Nephron (organoid): Measurements from ENCODE around the gene TMEM132A.

Experiments used
- H3K27ac Mint-ChIP-seq, 3 experiments: 2 replicates each; pipeline ENCODE4 v1.8.0; 2020; ENCODE audit warnings: mixed read lengths in 3 of 3, mild to moderate bottlenecking in 2 of 3, moderate library complexity in 1 of 3
- H3K27me3 Mint-ChIP-seq: 2 replicates; pipeline ENCODE4 v1.8.0; 2021; ENCODE audit warnings: low read depth, mild to moderate bottlenecking, moderate library complexity, mixed read lengths
- H3K36me3 Mint-ChIP-seq: 2 replicates; pipeline ENCODE4 v1.8.0; 2020; ENCODE audit warnings: low read depth, mixed read lengths
- H3K4me1 Mint-ChIP-seq: 2 replicates; pipeline ENCODE4 v1.8.0; 2020; ENCODE audit warnings: mixed read lengths
- H3K4me3 Mint-ChIP-seq, 3 experiments: 2 replicates each; pipeline ENCODE4 v1.8.0; 2020; ENCODE audit warnings: mild to moderate bottlenecking in 3 of 3, mixed read lengths in 3 of 3, moderate library complexity in 2 of 3
- H3K9me3 Mint-ChIP-seq: 2 replicates; pipeline ENCODE4 v1.8.0; 2020; ENCODE audit warnings: mixed read lengths
- TF ChIP-seq, protein P1 (sequence below), 3 experiments: fragments of 200-600 bp; sonication (generic); IDR thresholded peaks; one replicate each; pipeline ENCODE4 v1.5.0; 2021; ENCODE audit warnings: antibody characterized with exemption in 3 of 3; ENCODE audit not compliant: unreplicated experiment in 3 of 3

Gene TMEM132A

DNA sequence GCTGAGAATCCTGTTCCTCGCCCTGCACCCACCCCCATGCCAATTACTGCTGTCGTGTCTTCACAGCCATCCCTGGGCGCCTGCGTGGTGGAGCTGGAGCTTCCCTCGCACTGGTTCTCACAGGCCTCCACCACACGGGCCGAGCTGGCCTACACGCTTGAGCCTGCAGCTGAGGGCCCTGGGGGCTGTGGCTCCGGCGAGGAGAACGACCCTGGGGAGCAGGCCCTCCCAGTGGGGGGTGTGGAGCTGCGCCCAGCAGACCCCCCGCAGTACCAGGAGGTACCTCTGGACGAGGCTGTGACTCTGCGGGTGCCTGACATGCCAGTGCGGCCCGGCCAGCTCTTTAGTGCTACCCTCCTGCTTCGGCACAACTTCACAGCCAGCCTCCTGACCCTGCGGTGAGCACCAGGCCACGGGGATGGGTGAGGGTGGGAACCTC, 4.3 kb downstream of the TMEM132A start:
- Mint-ChIP-seq H3K36me3 (peaks cover 45% of the 10 kb centered on the region), H3K4me1 (peaks cover 20% of the 10 kb centered on the region), H3K27ac (no peak overlapping the region), H3K4me3 (no peak overlapping the region), H3K9me3 (no peaks in the 10 kb centered on the region), H3K27me3 (peaks cover 8% of the 10 kb centered on the region)
- TF ChIP-seq, protein P1, sequence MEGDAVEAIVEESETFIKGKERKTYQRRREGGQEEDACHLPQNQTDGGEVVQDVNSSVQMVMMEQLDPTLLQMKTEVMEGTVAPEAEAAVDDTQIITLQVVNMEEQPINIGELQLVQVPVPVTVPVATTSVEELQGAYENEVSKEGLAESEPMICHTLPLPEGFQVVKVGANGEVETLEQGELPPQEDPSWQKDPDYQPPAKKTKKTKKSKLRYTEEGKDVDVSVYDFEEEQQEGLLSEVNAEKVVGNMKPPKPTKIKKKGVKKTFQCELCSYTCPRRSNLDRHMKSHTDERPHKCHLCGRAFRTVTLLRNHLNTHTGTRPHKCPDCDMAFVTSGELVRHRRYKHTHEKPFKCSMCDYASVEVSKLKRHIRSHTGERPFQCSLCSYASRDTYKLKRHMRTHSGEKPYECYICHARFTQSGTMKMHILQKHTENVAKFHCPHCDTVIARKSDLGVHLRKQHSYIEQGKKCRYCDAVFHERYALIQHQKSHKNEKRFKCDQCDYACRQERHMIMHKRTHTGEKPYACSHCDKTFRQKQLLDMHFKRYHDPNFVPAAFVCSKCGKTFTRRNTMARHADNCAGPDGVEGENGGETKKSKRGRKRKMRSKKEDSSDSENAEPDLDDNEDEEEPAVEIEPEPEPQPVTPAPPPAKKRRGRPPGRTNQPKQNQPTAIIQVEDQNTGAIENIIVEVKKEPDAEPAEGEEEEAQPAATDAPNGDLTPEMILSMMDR (IDR thresholded peaks at IDR 0.05; ENCODE audit: unreplicated experiment in 3 of 3), result no peak

DNA sequence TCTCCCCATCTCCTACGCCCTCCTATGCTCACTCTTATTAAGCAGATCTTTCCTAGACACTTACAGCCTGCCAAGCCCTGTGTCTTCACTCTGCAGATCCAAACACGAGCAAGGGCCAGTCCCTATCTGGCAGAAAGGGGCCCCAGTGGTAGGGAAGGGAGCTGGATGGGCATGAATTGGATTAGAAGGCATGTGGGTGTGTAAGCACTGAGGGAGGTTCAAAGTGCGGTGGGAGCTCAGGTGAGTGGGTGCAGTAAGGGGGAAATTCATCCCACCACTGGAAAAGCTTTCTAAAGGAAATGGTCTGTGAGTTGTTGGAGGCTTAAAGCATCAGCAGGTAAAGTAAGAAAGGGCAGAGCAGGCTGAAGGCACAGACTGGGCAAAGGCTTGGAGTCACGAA, 5.5 kb downstream of the TMEM132A start:
- Mint-ChIP-seq H3K27ac (no peak overlapping the region), H3K27me3 (peaks cover 8% of the 10 kb centered on the region), H3K36me3 (peaks cover 51% of the 10 kb centered on the region), H3K4me3 (no peak overlapping the region), H3K4me1 (peaks cover 16% of the 10 kb centered on the region), H3K9me3 (no peaks in the 10 kb centered on the region)
- TF ChIP-seq, protein P1 (IDR thresholded peaks at IDR 0.05; ENCODE audit: unreplicated experiment in 3 of 3), result no peak

DNA sequence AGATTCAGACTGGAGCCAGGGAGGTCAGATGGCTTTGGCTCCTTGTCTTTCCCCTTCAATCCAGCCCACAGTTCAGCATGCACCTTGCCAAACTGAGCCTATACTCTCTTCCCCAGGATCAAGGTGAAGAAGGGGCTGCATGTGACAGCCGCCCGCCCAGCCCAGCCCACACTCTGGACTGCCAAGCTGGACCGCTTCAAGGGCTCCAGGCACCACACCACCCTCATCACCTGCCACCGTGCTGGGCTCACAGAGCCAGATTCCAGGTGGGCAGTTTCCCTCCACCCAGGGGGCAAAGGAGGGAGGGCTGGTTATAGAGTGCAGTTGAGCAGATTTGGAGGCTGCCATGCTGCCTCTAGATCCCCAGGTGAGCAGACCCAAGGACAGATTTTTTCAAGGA, 6.1 kb downstream of the TMEM132A start:
- H3K27ac Mint-ChIP-seq, result no peak overlapping the region
- TF ChIP-seq, protein P1 (IDR thresholded peaks at IDR 0.05; ENCODE audit: unreplicated experiment in 3 of 3), result no peak
- no peaks in the 10 kb centered on the region for H3K9me3 Mint-ChIP-seq
- H3K36me3 Mint-ChIP-seq, result peaks cover 53% of the 10 kb centered on the region
- H3K4me1 Mint-ChIP-seq, result peaks cover 12% of the 10 kb centered on the region
- H3K4me3 Mint-ChIP-seq, result no peak overlapping the region
- H3K27me3 Mint-ChIP-seq, result peaks cover 8% of the 10 kb centered on the region

DNA sequence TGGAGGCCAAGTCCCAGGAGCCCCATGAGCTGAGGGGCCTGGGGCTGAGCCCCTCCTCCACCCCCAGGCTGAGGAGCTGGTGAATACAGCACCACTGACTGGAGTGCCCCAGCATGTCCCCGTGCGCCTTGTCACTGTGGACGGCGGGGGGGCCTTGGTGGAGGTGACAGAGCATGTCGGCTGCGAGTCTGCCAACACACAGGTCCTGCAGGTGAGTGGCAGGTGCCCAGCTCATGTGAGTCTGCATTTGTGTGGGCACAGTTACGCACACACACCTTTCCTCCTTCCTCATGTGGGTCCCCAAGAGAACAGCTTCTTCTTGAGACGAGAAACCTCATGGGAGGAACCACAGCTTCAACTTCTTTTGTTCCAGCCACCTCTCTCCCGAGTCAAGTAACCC, 7.7 kb downstream of the TMEM132A start:
- Mint-ChIP-seq H3K27me3 (no peaks in the 10 kb centered on the region), H3K36me3 (peaks cover 46% of the 10 kb centered on the region), H3K27ac (no peak overlapping the region), H3K9me3 (no peaks in the 10 kb centered on the region), H3K4me1 (no peaks in the 10 kb centered on the region), H3K4me3 (no peak overlapping the region)
- TF ChIP-seq, protein P1 (IDR thresholded peaks at IDR 0.05; ENCODE audit: unreplicated experiment in 3 of 3), result no peak

DNA sequence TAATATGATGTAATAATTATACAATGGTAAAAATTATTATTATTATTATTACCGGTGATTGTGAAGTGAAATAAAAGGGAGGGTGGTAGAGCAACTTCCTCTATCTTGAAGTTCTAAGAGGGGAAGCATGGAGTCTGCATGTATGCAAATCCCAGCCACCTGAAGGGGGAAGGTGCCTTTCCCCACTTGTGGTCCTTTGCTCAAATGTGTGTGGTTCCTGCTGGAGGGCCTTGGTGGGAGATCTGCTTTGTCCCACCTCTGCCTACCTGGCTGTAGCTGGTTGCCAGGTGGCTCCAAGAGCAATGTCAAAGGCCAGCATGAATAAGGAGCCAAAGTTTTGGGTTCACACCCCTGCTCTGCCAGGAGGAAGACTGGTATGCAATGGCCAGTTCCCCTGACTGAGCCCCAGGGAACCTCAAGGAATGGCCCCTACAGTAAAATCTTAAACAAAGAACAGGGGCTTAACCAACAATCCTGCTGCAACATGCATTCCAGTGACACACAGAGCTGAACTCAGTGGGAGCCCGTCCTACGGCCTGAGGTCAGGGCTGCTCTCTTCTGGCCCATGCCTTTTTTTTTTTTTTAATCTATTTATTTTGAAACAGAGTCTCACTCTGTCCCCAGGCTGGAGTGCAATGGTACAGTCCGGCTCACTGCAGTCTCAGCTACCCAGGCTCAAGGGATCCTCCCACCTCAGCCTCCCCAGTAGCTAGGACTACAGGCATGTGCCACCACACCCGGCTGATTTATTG, 8.5 kb downstream of the TMEM132A start:
- H3K4me3 Mint-ChIP-seq, result no peak overlapping the region
- no peak overlapping the region for H3K27ac Mint-ChIP-seq
- TF ChIP-seq, protein P1 (IDR thresholded peaks at IDR 0.05; ENCODE audit: unreplicated experiment in 3 of 3), result no peak
- H3K9me3 Mint-ChIP-seq, result no peaks in the 10 kb centered on the region
- no peaks in the 10 kb centered on the region for H3K27me3 Mint-ChIP-seq
- H3K4me1 Mint-ChIP-seq, result no peaks in the 10 kb centered on the region
- peaks cover 44% of the 10 kb centered on the region for H3K36me3 Mint-ChIP-seq
